Loucy (cell line): ENCODE measurements around the gene MUS81.

Experiments used
- H2AFZ ChIP-seq: fragments of 200-600 bp; sonication (generic); 2 replicates; pipeline ENCODE4 v1.6.0; 2016; ENCODE audit warnings: antibody characterized with exemption, mild to moderate bottlenecking, low read length, moderate library complexity
- H3F3A ChIP-seq: fragments of 200-600 bp; 2 replicates; pipeline ENCODE4 v1.6.0; 2016; ENCODE audit warnings: antibody characterized with exemption, low read depth, mild to moderate bottlenecking
- H3K27me3 ChIP-seq: fragments of 200-600 bp; sonication (generic); 2 replicates; pipeline ENCODE4 v1.6.1; 2014; ENCODE audit warnings: low read length, mild to moderate bottlenecking; ENCODE audit not compliant: insufficient read depth, poor library complexity, severe bottlenecking
- H3K36me3 ChIP-seq: fragments of 200-600 bp; sonication (generic); 2 replicates; pipeline ENCODE4 v1.6.1; 2016; ENCODE audit warnings: low read length; ENCODE audit not compliant: insufficient read depth
- H3K4me1 ChIP-seq: fragments of 200-600 bp; sonication (generic); 2 replicates; pipeline ENCODE4 v1.5.1; 2014; ENCODE audit warnings: low read length, mild to moderate bottlenecking; ENCODE audit not compliant: insufficient read depth, poor library complexity, severe bottlenecking
- H3K4me2 ChIP-seq: fragments of 200-600 bp; sonication (generic); 2 replicates; pipeline ENCODE4 v1.6.0; 2014; ENCODE audit warnings: antibody characterized with exemption, low read length, low read depth, mild to moderate bottlenecking; ENCODE audit not compliant: poor library complexity, severe bottlenecking
- H3K4me3 ChIP-seq: fragments of 200-600 bp; sonication (generic); 2 replicates; pipeline ENCODE4 v1.5.1; 2014; ENCODE audit warnings: low read length, mild to moderate bottlenecking, mixed read lengths; ENCODE audit not compliant: poor library complexity, severe bottlenecking
- H3K79me2 ChIP-seq: fragments of 200-600 bp; sonication (generic); 2 replicates; pipeline ENCODE4 v1.6.1; 2014; ENCODE audit warnings: low read length; ENCODE audit not compliant: insufficient read depth
- H3K9ac ChIP-seq: fragments of 200-600 bp; sonication (generic); 2 replicates; pipeline ENCODE4 v1.6.0; 2014; ENCODE audit warnings: mild to moderate bottlenecking, low read depth, low read length, moderate library complexity; ENCODE audit not compliant: poor library complexity, severe bottlenecking
- H3K9me2 ChIP-seq: fragments of 200-600 bp; sonication (generic); replicated peaks from 2 replicates; pipeline ENCODE4 v1.6.1; 2016; ENCODE audit warnings: low read depth, low read length, mixed read lengths
- H3K9me3 ChIP-seq: fragments of 200-600 bp; sonication (generic); 2 replicates; pipeline ENCODE4 v1.6.1; 2014; ENCODE audit warnings: mild to moderate bottlenecking, antibody characterized with exemption, low read length, low read depth; ENCODE audit not compliant: insufficient read depth
- H4K20me1 ChIP-seq: fragments of 200-600 bp; sonication (generic); 2 replicates; pipeline ENCODE4 v1.6.0; 2014; ENCODE audit warnings: antibody characterized with exemption, low read length, mild to moderate bottlenecking; ENCODE audit not compliant: insufficient read depth, poor library complexity, severe bottlenecking
- EZH2phosphoT487 ChIP-seq: fragments of 200-600 bp; IDR thresholded peaks from 2 replicates; pipeline ENCODE4 v1.6.1; 2018; ENCODE audit warnings: antibody characterized with exemption, mild to moderate bottlenecking, moderate library complexity, borderline replicate concordance
- TF ChIP-seq, protein P1 (sequence below): fragments of 200-600 bp; sonication (generic); conservative IDR thresholded peaks from 2 replicates; pipeline ENCODE4 v1.5.1; 2014; ENCODE audit warnings: mild to moderate bottlenecking, antibody characterized with exemption, low read length

MUS81 gene

DNA sequence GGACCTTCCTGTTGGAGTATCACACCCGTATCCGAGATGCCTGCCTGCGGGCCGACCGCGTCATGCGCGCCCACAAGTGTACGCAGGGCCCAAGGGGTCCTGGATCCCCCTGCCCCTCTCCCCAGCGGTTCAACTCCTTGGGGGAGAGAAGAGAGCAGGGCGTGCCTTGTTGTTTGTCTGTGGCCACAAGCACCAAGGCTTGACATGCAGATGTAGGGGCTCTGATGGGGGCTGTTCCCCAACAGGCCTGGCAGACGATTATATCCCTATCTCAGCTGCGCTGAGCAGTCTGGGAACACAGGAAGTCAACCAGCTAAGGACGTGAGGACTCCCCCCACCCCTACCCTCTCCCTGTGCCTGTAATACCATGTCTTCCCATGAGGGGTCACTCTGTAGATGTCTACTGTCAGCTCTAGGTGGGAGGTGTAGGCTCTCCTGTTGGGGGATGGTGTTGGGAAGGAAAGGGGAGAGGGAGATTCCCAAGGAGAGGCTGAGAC, 9.1 kb upstream of the MUS81 start:
- H3K4me1 ChIP-seq = peaks cover 16% of the 10 kb centered on the region
- peaks cover 56% of the 10 kb centered on the region; the same call in 1 of the 2 replicates for H3K36me3 ChIP-seq
- peaks cover 5% of the 10 kb centered on the region; the same call in 1 of the 2 replicates for H3K9me3 ChIP-seq
- no peak overlapping the region for H2AFZ ChIP-seq
- TF ChIP-seq EZH2phosphoT487 = no peak
- TF ChIP-seq, protein P1, sequence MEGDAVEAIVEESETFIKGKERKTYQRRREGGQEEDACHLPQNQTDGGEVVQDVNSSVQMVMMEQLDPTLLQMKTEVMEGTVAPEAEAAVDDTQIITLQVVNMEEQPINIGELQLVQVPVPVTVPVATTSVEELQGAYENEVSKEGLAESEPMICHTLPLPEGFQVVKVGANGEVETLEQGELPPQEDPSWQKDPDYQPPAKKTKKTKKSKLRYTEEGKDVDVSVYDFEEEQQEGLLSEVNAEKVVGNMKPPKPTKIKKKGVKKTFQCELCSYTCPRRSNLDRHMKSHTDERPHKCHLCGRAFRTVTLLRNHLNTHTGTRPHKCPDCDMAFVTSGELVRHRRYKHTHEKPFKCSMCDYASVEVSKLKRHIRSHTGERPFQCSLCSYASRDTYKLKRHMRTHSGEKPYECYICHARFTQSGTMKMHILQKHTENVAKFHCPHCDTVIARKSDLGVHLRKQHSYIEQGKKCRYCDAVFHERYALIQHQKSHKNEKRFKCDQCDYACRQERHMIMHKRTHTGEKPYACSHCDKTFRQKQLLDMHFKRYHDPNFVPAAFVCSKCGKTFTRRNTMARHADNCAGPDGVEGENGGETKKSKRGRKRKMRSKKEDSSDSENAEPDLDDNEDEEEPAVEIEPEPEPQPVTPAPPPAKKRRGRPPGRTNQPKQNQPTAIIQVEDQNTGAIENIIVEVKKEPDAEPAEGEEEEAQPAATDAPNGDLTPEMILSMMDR = peak; percentile 64
- H3F3A ChIP-seq = no peaks in the 10 kb centered on the region
- H3K79me2 ChIP-seq = peaks cover 48% of the 10 kb centered on the region
- H3K4me3 ChIP-seq = no peak overlapping the region
- no peaks in the 10 kb centered on the region for H3K27me3 ChIP-seq
- H4K20me1 ChIP-seq = peaks cover 52% of the 10 kb centered on the region
- no peak overlapping the region for H3K4me2 ChIP-seq
- no peak overlapping the region for H3K9ac ChIP-seq
- H3K9me2 ChIP-seq = no peaks in the 10 kb centered on the region

- Histone ChIP-seq H3K79me2 (peaks cover 56% of the 10 kb centered on the region), H2AFZ (no peak overlapping the region), H3K9me3 (peaks cover 5% of the 10 kb centered on the region; the same call in 1 of the 2 replicates), H4K20me1 (peaks cover 59% of the 10 kb centered on the region), H3K4me3 (no peak overlapping the region), H3K4me2 (no peak overlapping the region), H3K36me3 (peaks cover 60% of the 10 kb centered on the region; the same call in 1 of the 2 replicates), H3F3A (no peaks in the 10 kb centered on the region), H3K9ac (no peak overlapping the region), H3K27me3 (no peaks in the 10 kb centered on the region), H3K4me1 (peaks cover 23% of the 10 kb centered on the region), H3K9me2 (no peaks in the 10 kb centered on the region)
- TF ChIP-seq, protein P1 = no peak
- no peak for TF ChIP-seq EZH2phosphoT487
Measured at GRCh38 chr11:65851811-65852507, 8.3 kb upstream of the MUS81 start.

GRCh38 chr11:65852508-65853245, 7.6 kb upstream of the MUS81 start:
- no peaks in the 10 kb centered on the region for H3F3A ChIP-seq
- no peak overlapping the region for H3K9ac ChIP-seq
- no peak overlapping the region for H3K4me2 ChIP-seq
- H3K4me3 ChIP-seq = no peak overlapping the region
- no peak for TF ChIP-seq EZH2phosphoT487
- TF ChIP-seq, protein P1 = no peak
- peaks cover 6% of the 10 kb centered on the region for H3K27me3 ChIP-seq
- peaks cover 60% of the 10 kb centered on the region; the same call in 1 of the 2 replicates for H3K36me3 ChIP-seq
- peaks cover 63% of the 10 kb centered on the region for H3K79me2 ChIP-seq
- H4K20me1 ChIP-seq = peaks cover 66% of the 10 kb centered on the region
- peaks cover 23% of the 10 kb centered on the region for H3K4me1 ChIP-seq
- H3K9me3 ChIP-seq = peaks cover 5% of the 10 kb centered on the region; the same call in 1 of the 2 replicates
- H2AFZ ChIP-seq = no peak overlapping the region
- no peaks in the 10 kb centered on the region for H3K9me2 ChIP-seq
